Stimulated activated naive CD8-positive, alpha-beta T cell treated with anti-CD3 and anti-CD28 coated beads, Interleukin-15, Interleukin-2, amounts not matched to agents 100 U/mL and 50 U/mL, for 24 hours (primary cell): ENCODE measurements around the gene STAM.

ENCODE experiments used
- ATAC-seq: fragments of 150-1000 bp; cut with Tn5 transposase; one replicate; pipeline ENCODE4 v1.10.0; 2021
- DNase-seq: peaks from one replicate; pipeline ENCODE4 v3.0.0; 2021

The STAM gene

GRCh38 chr10:17730667-17731066 is 86.7 kb downstream of the STAM start:
- ATAC-seq (no peak), DNase-seq (no peak)

- no peak for ATAC-seq
- DNase-seq = no peak
These were observed 87.5 kb downstream of the STAM start for GRCh38 chr10:17731331-17732020.

- DNase-seq (no peak), ATAC-seq (no peak)
These were observed 89.7 kb downstream of the STAM start for GRCh38 chr10:17733620-17734019.

GRCh38 chr10:17734432-17735080 is 90.6 kb downstream of the STAM start:
- no peak for ATAC-seq
- DNase-seq = no peak

GRCh38 chr10:17735166-17735941 is 91.4 kb downstream of the STAM start:
- DNase-seq (no peak), ATAC-seq (no peak)

- no peak for DNase-seq
- ATAC-seq = no peak
These were observed 92.3 kb downstream of the STAM start for GRCh38 chr10:17736223-17736622.

- no peak for DNase-seq
- ATAC-seq = no peak
These were observed 93.3 kb downstream of the STAM start for GRCh38 chr10:17737027-17737965.

- no peak for ATAC-seq
These were observed 96.7 kb downstream of the STAM start for GRCh38 chr10:17740668-17741067.

GRCh38 chr10:17742918-17743317 is 99.0 kb downstream of the STAM start:
- ATAC-seq = no peak
- peak; percentile 80 for DNase-seq

More at GRCh38 chr10:17740668-17741067, 96.7 kb downstream of the STAM start:
- no peak for DNase-seq

- DNase-seq = no peak
- no peak for ATAC-seq
These were observed 99.5 kb downstream of the STAM start for GRCh38 chr10:17743437-17743836.

- ATAC-seq (no peak), DNase-seq (no peak)
These were observed 100.5 kb downstream of the STAM start for GRCh38 chr10:17744341-17744861.

GRCh38 chr10:17747883-17748550 is 104.1 kb downstream of the STAM start:
- DNase-seq = no peak
- ATAC-seq = no peak

GRCh38 chr10:17749890-17750289 is 105.9 kb downstream of the STAM start:
- DNase-seq (no peak), ATAC-seq (no peak)

GRCh38 chr10:17751781-17752445 is 108.0 kb downstream of the STAM start, which contains the start of gene TMEM236:
Gene TMEM236 (plus strand): TSS chr10:17752201. CDS start chr10:17752296, 95 bp downstream.
- no peak for DNase-seq
- no peak for ATAC-seq

GRCh38 chr10:17756557-17757217 is 112.7 kb downstream of the STAM start:
- ATAC-seq = peak; percentile 52

GRCh38 chr10:17758200-17758599 is 114.2 kb downstream of the STAM start:
- ATAC-seq (no peak), DNase-seq (no peak)

More at GRCh38 chr10:17756557-17757217, 112.7 kb downstream of the STAM start:
- no peak for DNase-seq

GRCh38 chr10:17758896-17759295 is 114.9 kb downstream of the STAM start:
- ATAC-seq = no peak
- no peak for DNase-seq

- ATAC-seq (no peak), DNase-seq (no peak)
These were observed 120.2 kb downstream of the STAM start for GRCh38 chr10:17764142-17764541.

- DNase-seq = no peak
- ATAC-seq = no peak
These were observed 121.7 kb downstream of the STAM start for GRCh38 chr10:17765602-17766001.
